ENCODE measurements around the gene TMEM252.

Gene TMEM252

DNA sequence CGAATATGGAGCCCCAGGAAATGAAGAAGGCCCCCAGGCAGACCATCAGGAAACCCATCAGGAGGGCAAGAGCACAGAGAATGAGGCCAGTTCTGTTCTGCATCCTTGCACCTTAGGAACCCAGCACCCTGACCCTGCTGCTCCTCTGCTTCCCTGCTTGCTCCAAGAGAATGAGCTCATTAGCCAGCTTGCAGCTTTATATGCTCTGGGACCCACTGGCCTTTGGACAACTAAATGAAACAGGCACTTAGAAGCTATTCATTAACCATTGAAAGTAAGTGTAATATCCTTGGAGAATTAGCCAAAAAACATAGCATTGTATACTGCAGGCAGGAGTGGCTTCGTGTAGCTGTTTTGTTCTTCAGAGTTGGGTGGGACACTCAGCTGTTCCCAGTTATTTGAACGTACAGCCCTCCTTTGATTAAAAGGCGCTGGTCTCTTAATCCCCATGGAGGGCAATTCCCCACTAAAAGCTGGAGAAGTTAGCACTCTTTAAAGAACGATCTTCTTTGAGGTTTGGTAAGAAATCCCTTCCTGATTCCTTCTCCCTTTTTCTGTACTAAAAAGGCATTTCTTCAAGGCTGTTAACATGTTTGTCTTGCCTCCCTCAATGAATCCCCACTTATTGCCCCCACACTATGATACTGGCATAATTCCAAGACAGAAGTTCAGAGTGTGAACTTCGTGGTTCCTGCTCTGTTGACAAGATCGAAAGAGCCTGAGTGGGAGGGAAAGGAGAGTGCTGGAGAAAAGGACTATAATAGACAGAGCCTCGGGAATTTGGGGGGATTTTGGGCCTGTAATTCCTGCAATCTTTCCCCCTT lies at the start of gene TMEM252:
TSS of gene TMEM252 (minus strand) at position 172 of the 824 bp plus-strand sequence. CDS start at position 103, 69 bp downstream.
- no peak for DNase-seq

GRCh38 chr9:68585034-68585761 lies 44.5 kb upstream of the TMEM252 start:
- no peak for DNase-seq

- peak in 50 of 56 donors; percentile 4 to 88 (median 46) for DNase-seq
Measured at GRCh38 chr9:68584189-68585033, 43.7 kb upstream of the TMEM252 start.

GRCh38 chr9:68581696-68582095 lies 41.0 kb upstream of the TMEM252 start:
- no peak for DNase-seq

DNA sequence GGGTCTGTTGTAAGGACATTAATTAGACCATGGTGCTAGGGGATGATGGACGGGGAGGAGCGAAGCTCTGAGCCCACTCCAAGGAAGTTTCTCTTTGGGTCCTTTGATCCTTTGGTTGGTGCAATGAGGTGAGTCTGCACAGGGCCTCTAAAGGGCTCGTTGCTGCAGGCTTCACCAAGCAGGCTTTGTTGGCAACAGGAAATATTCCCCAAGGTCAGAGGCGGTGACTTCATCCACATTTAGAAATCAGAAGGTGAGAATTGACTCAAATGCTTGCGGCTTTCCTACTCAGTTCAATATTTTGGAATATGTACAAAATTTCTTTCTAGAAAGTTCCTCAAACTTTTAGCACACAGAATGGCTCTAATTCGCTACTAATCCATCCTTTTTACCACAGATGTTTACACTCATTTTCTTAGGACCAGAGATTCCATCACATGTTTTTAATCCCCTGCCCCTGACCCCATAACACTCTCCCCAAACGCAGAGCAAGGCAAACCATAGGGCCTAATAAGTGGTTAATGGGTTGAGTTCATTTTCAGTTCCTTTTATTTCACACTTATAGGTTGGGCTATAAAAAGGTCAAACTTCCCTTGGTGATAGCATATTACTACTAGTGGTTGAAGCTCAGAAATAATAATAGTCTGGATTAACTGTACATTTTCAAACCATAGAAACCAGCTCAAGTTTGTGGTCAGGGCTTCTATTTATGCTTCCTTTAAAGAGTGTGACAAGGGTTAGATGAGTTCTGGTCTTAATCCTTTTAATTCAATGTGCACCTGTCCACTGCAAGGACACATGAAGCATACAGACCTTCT lies 37.3 kb upstream of the TMEM252 start:
- no peak for DNase-seq

DNA sequence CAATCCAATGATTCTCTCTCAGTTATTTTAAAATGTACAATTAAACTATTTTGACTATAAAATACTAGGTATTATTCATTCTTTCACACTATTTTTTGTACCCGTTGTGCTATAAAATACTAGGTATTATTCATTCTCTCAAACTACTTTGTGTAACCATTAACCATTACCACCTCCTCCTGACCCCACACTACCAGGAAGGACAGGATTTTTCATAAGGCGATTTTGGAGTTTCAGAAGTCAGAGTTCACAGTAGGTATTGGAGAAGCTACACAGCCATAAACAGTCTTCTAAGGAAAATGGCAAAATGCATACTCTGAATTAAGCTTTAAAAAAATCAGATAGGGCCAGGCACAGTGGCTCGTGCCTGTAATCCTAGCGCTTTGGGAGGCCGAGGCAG lies 35.1 kb upstream of the TMEM252 start:
- DNase-seq: no peak

DNA sequence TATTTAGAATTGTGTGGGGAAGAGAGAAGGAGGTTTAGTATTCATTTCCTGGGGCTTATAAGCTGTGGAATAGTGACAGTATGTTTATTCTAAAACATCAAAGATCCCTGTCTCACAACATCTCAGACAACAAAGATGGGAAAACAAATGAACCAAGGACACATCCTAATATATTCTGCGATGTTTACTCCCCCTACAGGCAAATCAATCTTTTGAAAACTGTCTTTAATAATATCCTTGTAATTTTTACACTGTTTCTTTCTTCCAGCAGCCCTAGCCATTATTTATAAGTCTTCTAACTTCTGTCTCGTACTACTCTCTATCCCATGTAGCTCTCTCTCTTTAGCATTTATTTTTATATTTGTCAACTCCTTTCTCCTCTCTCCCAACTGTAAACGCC lies 33.5 kb upstream of the TMEM252 start:
- no peak for DNase-seq

DNA sequence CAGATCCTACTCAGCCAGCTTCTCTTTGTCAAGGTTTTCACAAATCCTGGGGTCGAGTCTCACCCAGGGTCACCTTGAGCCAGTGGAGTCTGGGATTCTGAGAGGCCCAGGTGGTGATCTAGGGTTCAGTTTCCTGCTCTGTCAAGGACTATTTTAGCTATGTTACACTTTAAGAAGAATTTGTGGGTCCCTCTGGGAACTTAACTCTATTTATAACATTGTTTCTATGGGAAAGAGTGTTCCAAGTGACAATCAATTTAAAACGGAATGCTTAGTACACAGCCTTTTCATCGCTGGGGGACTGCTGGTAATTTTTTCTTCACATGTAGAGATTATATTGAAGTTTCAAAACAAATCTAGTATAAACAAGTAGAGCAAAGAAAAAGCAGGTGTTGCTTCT lies 26.9 kb upstream of the TMEM252 start:
- no peak for DNase-seq

DNA sequence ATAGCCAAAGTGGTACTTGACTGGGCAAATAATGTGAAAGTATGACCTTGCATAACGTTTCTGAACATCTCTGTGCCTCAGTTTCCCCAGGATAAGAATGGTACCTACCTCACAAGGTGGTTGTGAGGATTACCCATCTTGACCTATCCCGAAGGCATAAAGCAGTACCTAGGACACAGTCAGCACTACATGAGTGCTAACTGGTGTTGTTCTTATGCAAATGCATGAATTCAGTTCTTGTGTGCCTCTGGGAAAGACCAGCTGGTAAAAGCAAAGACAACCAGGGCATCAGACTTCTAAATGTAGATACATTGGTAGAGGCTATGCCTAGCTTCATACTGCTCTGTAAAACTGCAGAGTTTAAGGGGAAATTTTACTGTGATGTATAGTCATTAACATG lies 21.8 kb upstream of the TMEM252 start:
- DNase-seq: no peak

GRCh38 chr9:68560071-68560844 lies 19.6 kb upstream of the TMEM252 start:
- peak in 5 of 56 donors; percentile 1 to 37 (median 7) for DNase-seq

DNA sequence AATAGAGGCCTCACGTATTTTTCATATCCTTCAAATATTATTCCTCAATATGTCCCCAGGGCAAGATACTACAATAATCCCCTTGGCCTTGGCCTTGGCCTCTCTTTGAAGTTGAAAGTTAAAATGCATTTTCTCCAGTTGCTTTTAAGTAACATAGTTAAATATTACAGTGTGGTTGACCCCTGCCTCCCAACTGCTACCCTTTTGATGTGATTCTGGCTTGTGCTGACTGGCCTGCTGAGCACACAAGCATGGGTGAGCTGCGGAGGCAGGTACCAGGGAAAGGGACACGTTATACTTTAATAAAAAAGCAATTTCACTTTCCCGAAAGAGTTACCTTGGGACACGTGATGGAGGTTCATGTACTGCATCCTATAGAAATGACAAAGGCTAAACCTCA lies 17.9 kb upstream of the TMEM252 start:
- no peak for DNase-seq

GRCh38 chr9:68555437-68556150 lies 14.9 kb upstream of the TMEM252 start:
- DNase-seq: no peak

- no peak for DNase-seq
Measured at GRCh38 chr9:68552700-68553476, 12.2 kb upstream of the TMEM252 start.

GRCh38 chr9:68551191-68551590 lies 10.5 kb upstream of the TMEM252 start:
- DNase-seq: no peak

- no peak for DNase-seq
Measured at GRCh38 chr9:68548241-68548640, 7.6 kb upstream of the TMEM252 start.

- no peak for DNase-seq
Measured at GRCh38 chr9:68547417-68547816, 6.7 kb upstream of the TMEM252 start.

GRCh38 chr9:68546596-68547390 lies 6.1 kb upstream of the TMEM252 start:
- peak in 3 of 56 donors; percentile 6 to 11 (median 9) for DNase-seq

Measured in nucleus accumbens (tissue), 56 donors.